H54 (cell line): ENCODE results near the gene COG5.
A peak's percentile ranks its signal among the peaks of the same experiment; 100 is the strongest.

Source experiments
- DNase-seq: peaks from one replicate; pipeline ENCODE4 v3.0.0; 2011; ENCODE audit warnings: low spot score, mixed read lengths; ENCODE audit not compliant: insufficient read length
- FAIRE-seq: peaks from 3 replicates; lab custom pipeline; 2011; peaks lifted over from hg19 to GRCh38; lab: Jason Lieb, UNC
- POLR2A ChIP-seq: IDR thresholded peaks from 2 replicates; pipeline ENCODE4 v1.6.1; 2011; ENCODE audit warnings: low read depth, mild to moderate bottlenecking, low read length

Gene COG5

DNA sequence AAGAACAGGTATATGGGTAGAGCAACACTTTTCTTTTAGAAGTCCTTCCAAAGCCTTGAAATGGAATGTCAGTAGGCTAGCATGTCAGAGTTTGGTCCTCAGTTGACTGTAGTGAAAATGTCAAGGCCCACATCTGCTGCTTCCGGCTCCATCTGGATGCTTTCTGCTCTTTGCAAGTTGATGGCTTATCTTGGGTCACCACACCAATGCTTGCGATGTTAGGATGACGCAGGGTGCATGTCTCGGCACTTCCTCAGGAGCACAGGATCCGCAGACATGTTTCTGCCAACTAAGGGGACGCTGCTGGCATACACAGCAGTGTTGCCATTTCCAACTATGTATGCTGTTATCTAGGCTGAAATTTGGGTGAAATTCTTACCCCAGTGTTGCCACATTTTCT, 408.9 kb downstream of the COG5 start:
- no peak for TF ChIP-seq POLR2A
- DNase-seq (no peak), FAIRE-seq (no peak)

DNA sequence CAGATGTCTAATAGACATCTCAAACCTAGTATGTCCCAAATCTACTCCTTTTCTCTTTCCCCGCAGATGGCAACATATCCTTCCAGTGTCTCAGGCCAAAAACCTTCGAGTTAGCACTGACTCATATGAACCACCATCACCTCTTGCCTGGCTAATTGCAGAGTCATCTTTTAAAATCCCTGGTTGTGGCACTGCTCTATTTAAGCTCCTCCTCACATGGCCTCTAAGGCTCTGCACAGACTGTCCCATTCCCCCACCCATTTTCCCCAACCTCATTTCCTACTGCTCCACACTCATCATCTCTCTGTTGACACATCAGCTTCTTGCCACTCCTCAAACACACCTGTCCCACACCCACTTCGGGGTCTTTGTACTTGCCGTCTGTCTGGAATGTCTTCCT, 411.7 kb downstream of the COG5 start:
- DNase-seq, result no peak
- no peak for TF ChIP-seq POLR2A
- peak; percentile 27 for FAIRE-seq
